PFSK-1 (cell line): ENCODE measurements around the gene CTNNA1.

ENCODE experiments used
- FOXP2 ChIP-seq: optimal IDR thresholded peaks from 2 replicates; pipeline ENCODE3; 2011; ENCODE audit warnings: borderline replicate concordance, control low read depth, inconsistent platforms; ENCODE audit not compliant: insufficient read depth; ENCODE audit errors: extremely low read length, extremely low read depth
- POLR2AphosphoS5 ChIP-seq: IDR thresholded peaks from 2 replicates; pipeline ENCODE4 v1.6.1; 2012; ENCODE audit warnings: low read depth, mild to moderate bottlenecking, control low read depth, low read length, moderate library complexity
- REST ChIP-seq, 2 experiments: IDR thresholded peaks; 2 replicates each; pipeline versions ENCODE4 v1.6.1 to v1.8.0; 2011 to 2012; ENCODE audit warnings: low read depth in 2 of 2, low read length in 2 of 2, control low read depth in 1 of 2, inconsistent platforms in 1 of 2, mild to moderate bottlenecking in 1 of 2, moderate library complexity in 1 of 2; ENCODE audit not compliant: insufficient read depth in 1 of 2
- SIN3A ChIP-seq: IDR thresholded peaks from 2 replicates; pipeline ENCODE4 v1.6.1; 2012; ENCODE audit warnings: mild to moderate bottlenecking, low read length, moderate library complexity, borderline replicate concordance; ENCODE audit not compliant: insufficient read depth
- TAF1 ChIP-seq: IDR thresholded peaks from 2 replicates; pipeline ENCODE4 v1.6.1; 2012; ENCODE audit warnings: low read length, control low read depth, borderline replicate concordance; ENCODE audit not compliant: insufficient read depth

The CTNNA1 gene

GRCh38 chr5:138933522-138934290, 180.5 kb downstream of the CTNNA1 start:
- TF ChIP-seq TAF1 (no peak), POLR2AphosphoS5 (peak; percentile 8; the same call in 1 of the 2 replicates), REST (IDR thresholded peaks at IDR 0.05; ENCODE audit: insufficient read depth in 1 of 2, low read depth in 2 of 2, low read length in 2 of 2) (no peak)

DNA sequence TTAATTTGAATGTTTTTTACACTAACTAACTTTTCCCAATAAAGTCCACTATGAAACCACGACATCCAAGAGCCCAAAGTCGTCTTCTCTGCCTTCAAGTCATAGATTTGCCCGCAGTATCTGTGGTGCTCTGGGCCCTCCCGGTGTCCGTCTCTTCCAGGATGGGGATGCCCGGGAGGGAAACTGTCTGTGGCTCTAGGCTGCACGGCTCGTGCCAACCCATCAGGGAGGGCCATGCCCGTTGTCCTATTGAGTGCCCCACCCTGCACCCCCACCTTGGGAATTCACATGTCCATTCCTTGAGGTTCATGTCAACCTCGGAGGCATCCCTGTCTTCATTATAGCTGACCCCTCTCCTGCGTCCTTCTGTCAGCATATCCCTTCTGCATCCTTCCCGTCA, 181.7 kb downstream of the CTNNA1 start:
- no peak for TF ChIP-seq POLR2AphosphoS5
- TF ChIP-seq SIN3A = no peak
- no peak for TF ChIP-seq REST (IDR thresholded peaks at IDR 0.05; ENCODE audit: insufficient read depth in 1 of 2, low read depth in 2 of 2, low read length in 2 of 2)
- no peak for TF ChIP-seq TAF1
- no peak for TF ChIP-seq FOXP2

DNA sequence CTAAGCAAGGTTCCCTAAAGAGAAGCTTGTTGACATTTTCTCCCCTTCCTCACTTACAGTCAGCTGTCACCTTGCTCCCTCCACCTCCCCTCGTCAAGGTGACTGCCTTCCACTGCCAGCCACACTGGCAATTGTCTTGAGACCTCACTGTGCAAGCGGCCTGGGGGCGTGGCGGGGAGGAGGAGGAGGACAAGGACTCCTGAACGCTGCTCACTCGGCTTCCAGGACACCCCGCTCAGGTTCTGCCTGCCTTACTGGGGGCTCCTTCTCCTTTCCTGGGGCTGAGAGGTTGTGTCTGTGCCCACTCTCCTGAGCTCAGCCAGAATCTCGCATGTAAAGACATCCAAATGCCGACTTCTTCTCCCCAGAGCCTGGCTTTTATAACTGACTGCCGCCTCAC, 182.2 kb downstream of the CTNNA1 start:
- peak; percentile 21; the same call in 1 of the 2 replicates for TF ChIP-seq POLR2AphosphoS5
- no peak for TF ChIP-seq TAF1

DNA sequence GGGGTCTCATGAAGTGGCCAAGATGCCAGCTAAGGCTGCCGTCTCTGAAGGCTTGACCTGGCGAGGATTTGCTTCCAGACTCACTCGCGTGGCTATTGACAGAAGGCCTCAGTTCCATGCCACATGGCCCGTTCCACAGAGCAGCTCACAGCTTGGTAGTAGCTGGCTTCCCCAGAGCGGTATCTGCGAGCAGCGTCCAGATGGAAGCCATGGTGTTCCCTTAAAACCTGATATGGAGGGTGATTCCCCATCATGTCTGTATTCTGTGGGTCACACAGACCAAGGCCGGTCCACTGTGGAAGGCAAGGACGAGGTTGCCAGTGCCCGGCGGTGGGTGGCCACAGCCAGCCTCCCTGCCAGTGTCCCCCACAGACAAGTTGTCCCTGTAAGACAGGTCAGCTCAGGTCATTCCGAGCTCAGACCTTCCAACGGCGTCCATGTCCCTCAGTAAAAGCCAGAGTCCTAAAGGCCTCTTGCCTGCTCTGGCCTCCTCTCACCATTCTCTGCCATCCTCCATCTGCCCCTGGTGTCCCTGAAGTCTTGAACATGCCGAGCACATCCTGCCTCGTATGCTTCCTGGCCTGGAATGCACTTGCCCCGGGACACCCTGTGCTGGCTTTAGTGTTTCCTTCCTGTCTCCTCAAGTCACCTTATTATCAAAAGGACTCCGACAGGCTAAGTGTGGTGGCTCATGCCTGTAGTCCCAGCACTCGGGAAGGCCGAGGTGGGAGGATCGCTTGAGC, 183.2 kb downstream of the CTNNA1 start:
- no peak for TF ChIP-seq POLR2AphosphoS5
- TF ChIP-seq FOXP2 = no peak
- no peak for TF ChIP-seq SIN3A
- no peak for TF ChIP-seq TAF1
- no peak for TF ChIP-seq REST (IDR thresholded peaks at IDR 0.05; ENCODE audit: insufficient read depth in 1 of 2, low read depth in 2 of 2, low read length in 2 of 2)

- TF ChIP-seq SIN3A (no peak), FOXP2 (no peak), POLR2AphosphoS5 (no peak; the same call in 1 of the 2 replicates), REST (IDR thresholded peaks at IDR 0.05; ENCODE audit: insufficient read depth in 1 of 2, low read depth in 2 of 2, low read length in 2 of 2) (no peak), TAF1 (no peak)
These were observed 183.7 kb downstream of the CTNNA1 start for GRCh38 chr5:138936968-138937345.
